ENCODE data around the gene VASP.
A peak's percentile ranks its signal among the peaks of the same experiment; 100 is the strongest.

VASP gene

DNA sequence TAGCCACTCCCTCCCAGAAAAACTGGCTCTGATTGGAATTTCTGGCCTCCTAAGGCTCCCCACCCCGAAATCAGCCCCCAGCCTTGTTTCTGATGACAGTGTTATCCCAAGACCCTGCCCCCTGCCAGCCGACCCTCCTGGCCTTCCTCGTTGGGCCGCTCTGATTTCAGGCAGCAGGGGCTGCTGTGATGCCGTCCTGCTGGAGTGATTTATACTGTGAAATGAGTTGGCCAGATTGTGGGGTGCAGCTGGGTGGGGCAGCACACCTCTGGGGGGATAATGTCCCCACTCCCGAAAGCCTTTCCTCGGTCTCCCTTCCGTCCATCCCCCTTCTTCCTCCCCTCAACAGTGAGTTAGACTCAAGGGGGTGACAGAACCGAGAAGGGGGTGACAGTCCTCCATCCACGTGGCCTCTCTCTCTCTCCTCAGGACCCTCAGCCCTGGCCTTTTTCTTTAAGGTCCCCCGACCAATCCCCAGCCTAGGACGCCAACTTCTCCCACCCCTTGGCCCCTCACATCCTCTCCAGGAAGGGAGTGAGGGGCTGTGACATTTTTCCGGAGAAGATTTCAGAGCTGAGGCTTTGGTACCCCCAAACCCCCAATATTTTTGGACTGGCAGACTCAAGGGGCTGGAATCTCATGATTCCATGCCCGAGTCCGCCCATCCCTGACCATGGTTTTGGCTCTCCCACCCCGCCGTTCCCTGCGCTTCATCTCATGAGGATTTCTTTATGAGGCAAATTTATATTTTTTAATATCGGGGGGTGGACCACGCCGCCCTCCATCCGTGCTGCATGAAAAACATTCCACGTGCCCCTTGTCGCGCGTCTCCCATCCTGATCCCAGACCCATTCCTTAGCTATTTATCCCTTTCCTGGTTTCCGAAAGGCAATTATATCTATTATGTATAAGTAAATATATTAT is 33.3 kb upstream of the VASP start:
- DNase-seq, result no peak

DNA sequence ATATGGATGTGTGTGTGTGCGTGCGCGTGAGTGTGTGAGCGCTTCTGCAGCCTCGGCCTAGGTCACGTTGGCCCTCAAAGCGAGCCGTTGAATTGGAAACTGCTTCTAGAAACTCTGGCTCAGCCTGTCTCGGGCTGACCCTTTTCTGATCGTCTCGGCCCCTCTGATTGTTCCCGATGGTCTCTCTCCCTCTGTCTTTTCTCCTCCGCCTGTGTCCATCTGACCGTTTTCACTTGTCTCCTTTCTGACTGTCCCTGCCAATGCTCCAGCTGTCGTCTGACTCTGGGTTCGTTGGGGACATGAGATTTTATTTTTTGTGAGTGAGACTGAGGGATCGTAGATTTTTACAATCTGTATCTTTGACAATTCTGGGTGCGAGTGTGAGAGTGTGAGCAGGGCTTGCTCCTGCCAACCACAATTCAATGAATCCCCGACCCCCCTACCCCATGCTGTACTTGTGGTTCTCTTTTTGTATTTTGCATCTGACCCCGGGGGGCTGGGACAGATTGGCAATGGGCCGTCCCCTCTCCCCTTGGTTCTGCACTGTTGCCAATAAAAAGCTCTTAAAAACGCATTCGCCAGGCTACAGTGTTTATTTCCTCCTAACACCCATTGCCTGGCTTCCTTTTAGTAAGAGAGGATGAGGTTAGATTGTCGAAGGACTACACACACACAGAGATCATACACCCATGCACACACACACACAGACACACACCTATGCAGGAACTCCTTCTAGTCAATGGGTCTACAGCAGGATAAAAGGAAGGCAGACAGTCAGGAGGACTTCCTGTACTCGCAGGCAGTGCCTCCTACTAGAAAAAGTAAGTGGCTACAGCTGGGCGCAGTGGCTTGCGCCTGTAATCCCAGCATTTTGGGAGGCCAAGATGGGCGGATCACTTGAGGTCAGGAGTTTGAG is 32.4 kb upstream of the VASP start:
- no peak for DNase-seq

DNA sequence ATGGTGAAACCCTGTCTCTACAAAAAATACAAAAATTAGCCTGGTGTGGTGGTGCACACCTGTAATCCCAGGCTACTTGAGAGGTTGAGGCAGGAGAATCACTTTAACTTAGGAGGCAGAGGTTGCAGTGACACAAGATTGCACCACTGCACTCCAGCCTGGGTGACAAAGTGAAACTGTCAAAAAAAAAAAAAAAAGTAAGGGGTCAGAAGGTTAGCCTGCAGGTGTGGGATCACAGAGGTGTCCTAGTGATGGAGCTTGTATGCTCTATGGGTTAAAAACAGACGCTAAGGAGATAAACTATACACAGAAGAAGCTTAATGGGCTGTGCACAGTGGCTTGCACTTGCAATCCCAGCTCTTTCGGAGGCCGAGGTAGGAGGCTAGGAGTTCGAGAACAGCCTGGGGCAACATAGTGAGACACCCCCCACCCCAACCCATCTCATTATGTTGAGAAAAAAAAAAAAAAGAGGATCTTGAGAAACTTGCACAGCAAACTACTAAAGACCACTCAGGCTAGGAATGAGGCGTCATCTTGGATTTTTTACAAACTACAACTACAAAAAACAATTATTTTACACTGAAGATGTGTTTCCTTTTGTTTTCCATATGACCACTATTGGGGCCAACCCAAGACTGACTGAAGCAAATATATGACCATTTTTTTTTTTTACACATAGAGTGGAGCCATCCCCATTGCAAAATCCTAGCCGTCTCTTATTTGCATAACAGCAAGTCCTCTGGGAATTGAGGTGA is 31.6 kb upstream of the VASP start:
- DNase-seq, result no peak

DNA sequence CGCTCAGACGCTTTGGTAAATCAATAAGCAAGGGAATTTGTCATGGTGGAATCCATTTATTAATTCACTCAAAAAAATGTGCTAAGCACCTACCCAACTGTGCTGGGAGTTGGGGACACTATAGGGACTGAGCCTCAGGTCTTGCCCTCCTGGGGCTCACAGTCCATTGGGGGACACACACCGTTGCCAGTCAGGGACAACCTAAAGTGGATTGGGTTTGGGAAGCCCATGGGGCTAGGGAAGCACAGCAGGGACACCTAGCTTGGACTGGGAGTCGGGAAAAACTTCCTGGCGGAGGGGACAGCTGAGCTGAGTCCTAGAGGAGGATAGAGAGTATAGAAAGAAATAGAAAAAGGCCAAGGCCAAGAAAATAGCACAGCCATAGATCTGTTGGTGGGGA is 31.0 kb upstream of the VASP start:
- DNase-seq, result no peak

DNA sequence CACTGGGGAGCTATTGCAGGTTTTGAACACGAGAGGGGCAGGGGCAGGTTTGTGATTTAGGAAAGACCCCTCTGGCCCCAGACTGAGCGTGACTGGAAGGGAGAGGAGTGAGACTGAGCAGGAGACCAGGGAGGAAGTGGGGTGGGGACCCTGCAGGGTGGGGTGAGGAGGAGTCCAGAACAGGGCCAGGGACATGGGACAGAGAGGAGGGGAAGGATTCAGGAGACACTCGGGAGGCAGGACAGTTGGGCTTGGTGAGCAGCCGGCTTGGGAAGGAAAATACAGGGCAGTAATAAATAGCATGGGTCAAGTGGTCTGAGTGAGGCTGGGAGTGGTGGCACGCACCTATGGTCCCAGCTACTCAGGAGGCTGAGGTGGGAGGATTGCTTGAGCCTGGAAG is 30.1 kb upstream of the VASP start:
- no peak for DNase-seq

DNA sequence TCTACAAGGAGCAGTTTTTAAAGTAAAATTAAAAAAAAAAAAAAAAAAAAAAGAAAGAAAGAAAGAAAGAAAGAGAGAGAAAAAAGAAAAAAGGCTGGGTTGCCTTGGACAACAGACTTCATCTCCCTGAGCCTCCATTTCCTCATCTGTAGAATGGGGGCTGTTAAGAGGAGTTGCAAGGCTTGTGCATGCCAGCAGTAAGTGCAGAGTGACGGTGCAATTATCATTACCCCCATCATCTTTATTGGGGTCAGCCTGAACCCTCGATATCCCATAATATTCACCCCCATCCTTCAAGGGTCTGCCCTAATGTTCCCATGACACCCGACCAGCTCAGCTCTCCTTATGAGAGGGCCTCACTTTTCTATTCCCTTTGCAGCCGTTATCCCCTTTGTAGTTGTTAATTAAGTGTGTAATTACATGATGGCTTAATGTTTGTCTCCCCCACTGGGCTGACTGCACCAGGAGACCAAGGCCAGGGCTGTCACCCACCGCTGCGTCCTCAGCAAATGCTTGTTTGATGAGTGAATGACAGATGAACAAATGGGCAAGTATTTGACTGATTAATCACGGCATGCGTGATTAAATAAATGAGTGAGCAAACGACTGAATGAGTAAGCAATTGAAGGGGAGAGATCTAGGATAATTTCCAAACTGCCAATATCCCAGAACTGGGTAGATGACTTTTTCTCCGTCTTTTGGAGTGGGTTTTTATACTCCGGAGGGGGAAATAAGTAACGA is 29.4 kb upstream of the VASP start:
- no peak for DNase-seq

DNA sequence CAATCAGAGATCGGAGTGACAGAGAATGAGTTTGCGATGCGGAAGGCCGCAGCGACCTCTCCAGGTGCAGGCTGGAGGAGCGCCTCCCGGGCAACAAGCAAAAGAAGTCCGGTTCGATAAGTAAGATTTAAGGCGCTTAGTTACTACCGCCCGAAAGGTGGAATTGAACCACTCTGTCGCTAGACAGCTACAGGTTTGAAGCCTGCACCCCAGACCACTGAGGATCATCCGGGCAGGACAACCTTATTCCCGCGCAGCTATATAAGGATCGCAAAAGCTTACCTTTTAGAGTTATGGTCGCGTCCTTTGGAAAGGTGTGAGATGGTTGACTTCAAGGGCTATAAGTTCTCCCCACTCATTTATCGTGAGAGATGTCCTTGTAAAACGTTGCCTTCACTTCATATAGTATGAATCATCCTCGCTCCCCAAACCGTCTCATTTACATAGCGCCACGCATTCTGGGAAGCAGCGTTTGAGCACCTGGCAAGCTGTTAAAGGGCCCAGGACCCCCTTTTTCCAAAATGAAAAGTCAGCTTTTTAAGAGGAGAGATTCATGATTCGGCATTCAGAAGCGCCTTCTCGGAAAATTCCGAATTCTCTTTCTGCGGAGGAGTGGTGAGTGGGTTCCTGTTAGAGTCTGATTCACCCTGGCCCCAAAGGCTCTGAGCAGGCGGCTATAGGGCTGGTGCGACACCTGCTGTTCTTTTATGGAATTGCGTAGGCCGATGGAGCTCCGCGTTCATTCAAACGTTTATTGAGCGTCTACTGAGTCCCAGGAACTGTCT is 28.6 kb upstream of the VASP start:
- DNase-seq, result peak; percentile 92

DNA sequence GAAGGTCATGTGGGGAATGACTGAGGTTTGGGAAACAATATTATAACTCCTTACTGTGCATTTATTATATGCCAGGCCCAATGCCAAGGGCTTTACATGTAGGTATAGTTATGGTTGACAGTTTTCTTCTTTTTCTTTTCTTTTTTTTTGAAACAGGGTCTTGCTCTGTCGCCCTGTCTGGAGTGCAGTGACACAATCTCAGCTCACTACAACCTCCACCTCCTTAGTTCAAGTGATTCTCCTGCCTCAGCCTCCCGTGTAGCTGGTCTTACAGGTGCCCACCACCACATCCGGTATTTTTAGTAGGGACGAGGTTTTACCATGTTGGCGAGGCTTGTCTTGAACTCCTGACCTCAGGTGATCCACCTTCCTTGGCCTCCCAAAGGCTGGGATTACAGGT is 24.2 kb upstream of the VASP start:
- no peak for DNase-seq

DNA sequence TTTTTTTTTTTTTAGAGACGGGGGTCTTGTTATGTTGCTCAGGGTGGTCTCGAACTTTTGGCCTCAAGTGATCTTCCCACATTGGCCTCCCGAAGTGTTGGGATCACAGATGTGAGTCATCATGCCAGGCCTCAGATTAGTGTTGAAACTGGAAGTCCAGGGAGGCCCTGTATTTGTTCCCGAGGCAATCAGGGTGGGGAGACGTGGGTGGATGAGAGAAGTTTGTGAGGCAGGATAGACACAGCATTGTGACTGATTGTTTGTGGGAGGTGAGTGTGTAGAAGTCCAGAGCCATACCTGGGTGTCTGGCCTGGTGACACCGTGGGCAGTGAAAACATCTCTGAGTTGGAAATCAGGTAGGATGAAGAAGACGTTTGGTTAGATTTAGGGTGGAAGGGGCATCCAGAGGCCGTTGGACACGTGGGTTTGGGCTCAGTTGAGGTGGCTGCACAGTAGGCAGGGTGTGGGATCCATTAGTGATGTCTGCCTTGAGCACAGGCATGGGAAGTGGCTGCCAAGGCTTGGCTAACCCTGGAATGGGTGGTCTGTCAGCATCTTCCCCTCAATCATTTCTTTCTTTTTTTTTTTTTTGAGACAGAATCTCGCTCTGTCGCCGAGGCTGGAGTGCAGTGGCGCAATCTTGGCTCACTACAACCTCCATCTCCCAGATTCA is 22.9 kb upstream of the VASP start:
- DNase-seq, result no peak

DNA sequence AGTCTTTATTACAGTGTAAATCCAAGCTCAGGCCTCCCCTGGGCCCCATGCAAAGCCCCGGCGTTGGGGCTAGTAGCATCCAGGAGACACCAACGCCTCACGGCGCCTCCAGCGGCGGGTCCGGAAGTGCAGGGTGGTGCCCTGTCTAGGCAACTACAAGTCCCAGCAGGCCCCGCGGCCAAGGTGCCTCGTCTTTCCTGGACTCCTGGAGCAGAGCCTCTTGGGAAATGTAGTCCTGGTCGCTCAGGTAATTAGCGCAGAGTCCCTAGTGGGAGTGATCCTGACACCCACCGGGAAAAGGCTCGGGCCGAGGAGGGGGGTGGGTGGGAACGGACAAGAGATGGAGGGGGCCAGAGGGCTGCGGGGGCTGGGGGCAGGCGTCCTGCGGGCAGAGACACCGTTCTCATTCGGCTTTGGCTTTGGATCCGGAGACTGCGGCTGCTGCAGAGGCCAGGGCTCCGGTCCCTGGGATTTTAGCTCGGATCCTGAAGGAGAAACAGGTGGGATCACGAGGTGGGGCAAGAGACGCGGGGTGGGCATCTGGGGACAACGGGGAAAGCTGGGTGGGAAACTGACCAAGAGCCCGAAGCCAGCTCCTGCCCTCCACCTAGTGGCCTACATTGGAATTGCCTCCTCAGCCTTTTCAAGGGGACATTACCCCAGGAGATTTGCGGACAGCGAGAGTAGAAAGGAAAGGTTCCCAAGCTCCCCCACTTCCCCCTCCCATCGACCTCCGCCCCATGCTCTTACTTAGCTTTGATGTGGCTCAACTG is 21.8 kb upstream of the VASP start:
- peak; percentile 88 to 91 for DNase-seq

DNA sequence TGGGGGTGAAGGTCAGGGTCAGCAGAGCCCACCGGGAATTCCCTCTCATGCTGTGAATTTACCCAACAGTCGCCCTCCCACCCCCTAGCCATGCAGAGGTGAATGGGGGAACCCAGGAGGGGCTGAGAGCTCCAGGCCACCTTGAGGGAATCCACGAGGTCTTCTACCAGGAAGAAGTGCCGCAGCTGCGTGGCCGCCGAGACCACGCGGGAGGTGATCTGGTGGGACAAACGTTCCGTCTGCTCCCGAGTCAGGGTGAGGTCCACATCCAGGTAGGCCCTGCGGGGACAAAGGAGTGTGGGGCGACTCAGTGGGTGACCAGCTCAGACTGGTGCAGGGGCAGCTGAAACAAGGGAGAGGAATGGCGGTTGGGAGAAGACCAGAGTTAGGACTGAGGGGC is 18.6 kb upstream of the VASP start:
- no peak for DNase-seq

DNA sequence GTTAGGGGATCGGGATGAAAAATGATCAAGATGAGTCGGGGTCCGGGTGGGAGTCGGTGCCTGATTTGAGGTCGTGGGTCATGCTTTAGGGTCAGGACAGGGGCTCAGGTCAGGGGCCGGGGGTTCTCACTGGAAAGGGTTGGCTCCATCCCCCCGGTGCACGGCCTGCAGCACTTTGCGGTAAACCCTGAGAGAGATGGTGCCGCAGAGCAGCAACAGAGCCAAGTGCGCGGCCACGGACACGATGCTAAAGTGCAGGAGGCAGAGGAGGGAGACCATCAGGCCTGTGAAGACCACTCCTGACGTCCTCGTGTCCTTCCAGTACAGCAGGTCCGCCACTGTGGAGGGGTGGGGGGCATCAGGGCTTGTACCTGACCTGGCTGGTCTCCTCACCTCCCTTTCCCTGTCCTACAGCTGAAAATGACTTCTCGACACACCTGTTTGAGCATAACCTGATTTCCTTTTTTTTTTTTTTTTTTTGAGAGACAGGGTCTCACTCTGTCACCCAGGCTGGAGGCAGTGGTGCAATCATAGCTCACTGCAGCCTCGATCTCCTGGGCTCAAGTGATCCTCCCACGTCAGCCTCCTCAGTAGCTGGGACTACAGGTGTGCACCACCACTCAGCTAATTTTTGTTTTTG is 17.9 kb upstream of the VASP start:
- no peak for DNase-seq

DNA sequence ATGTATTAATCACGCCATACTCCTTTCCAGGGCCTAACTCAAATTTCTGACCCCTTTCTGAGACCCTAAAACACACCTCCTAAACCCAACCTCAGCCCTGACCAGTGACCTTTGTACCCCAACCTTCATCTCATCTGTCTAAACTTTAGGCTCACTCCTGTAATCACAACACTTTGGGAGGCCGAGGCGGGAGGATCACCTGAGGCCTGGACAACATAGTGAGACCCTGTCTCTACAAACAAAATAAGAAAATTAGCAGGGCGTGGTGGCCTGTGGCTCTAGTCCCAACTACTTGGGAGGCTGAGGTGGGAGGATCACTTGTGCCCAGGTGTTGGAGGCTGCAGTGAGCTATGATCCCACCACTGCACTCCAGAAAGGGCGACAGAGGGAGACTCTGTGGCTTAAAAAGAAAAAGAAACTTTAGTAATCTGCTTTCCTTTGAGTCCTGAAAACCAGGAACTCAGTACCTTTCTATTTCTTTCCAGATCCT is 15.1 kb upstream of the VASP start:
- no peak for DNase-seq

DNA sequence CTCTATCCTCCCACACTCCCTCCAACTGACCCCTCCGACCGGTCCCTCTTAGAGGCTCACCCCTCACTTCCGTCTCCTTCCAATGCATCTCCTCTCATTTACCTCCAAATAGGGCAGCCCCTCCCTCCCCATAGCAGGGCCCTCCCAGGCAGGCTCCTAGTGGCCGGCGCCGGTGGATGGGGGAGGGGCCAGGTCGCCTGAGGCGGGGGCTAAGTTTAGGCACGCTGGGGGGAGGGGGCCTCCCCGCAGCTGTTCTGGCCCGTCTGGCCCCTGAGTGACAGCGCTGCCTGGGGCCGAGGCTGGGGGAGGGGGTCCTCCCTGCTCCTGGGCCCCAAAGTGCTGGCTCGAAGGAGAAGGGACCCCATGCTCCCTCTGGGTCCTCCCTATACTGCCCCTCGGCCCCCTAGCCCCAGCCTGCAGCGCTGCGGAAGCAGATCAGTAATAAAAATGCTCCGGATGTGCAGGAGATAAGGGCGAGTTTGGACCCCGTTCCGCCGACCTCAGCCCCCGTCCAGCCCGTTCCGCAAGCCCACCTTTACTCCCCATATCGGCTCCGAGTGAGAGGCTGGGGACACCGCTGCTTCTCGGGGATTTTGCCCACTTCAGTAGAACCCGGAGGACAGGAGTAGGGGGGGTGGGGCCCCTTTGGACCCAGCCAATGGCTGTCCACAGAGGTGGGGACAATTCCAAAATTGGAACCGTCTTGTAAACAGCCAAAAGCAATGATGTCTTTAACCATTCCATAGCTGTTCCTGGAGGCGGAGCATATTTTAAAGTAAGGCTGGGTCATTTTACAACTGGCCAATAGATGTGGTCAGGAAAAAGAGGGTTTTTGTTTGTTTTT is 14.4 kb upstream of the VASP start:
- DNase-seq, result no peak

DNA sequence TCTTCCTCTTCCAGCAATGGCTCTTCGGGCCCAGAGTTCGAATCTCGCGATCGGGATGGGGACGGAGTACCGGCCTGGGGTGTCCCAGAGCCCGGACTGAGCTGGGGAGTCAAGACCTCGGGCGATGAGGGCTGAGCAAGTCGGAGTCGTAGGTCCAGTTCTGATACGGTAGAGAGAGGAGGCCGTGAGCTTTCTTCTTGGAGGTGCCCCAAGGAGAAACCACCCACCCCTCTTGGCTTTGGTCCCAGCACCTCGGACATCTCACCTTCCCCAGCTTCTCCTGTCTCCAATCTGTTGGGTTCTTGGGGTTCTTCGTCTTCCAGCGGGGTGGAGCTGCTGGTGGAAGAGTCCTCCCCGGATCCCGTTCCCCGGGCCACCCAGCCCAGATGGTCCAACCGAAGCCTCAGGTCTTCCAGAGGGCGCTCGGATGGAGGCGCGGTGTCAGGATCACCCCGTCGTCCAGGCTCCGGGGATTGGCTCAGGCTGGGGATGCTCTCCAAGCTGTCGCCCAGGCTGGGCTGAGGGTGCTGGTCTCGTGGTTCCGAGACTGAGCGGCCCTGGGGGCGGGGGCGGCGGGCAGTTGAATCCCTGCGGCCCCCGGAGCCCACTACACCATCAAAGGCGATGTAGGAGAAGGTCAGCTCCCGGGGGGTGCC is 12.9 kb upstream of the VASP start:
- DNase-seq, result no peak

DNA sequence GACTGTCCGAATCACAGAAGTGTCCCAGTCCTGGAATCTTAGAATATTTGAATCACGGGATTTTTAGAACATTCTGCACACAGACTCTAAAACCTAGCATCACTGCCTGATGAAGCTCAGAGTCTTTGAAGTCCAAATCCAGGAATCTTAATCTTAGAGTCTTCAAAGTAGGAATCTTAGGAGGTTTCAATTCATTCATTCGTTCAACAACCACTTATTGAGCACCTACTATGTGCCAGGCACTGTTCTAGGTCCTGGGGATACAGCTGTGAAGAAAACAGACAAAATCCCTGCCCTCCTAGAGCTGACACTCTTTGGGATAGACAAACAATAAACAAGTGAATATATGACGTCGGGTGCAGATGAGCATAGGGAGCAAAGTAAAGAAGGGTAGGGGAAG is 12.1 kb upstream of the VASP start:
- no peak for DNase-seq

DNA sequence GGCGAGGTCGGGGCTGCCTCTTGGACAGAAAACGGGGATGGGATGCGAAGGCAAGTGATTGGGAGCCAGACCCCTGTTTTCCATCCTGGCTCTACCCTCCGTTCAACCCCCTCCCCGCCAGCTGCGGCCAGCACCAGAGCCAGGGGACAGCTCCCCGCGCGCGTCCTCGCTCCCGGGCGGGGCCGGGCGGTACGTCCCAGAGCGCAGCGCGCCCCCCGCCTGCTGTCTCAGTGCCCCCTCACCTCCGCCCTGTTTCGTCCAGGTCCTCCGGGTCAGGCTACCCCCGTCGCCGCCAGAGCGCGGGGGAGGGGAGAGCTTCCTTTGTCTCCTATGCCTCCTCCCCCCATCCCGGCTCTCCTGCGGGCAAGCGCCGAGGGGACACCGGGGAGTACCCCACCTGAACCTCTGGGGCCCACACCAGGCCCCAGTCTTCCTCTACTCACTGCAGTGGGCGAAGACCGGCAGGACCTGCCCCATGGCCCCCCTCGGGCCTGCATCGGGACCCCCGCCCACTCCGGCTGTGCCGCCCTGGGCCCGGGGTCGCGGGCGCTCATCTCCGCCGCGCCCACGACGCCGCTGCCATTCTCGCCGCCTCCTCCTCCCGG is 10.8 kb upstream of the VASP start:
- DNase-seq, result no peak

DNA sequence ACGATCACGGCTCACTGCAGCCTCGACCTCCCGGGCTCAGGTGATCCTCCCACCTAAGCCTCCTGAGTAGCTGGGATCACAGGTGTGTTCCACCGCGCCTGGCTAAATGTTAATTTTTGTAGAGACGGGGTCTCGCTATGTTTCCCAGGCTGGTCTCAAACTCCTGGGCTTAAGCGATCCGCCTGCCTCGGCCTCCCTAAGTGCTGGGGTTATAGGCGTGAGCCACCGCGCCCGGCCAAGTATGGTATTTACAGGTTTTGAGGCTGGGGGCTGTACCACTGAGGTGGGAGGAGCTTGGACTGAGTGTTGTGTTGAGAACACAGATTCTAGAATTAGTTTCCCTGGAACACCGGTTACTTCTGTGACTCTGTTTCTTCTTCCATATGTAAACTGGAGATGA is 9.5 kb upstream of the VASP start:
- DNase-seq, result no peak

Data from AML-193 (cell line).